Dedifferentiated amniotic fluid mesenchymal stem cell (primary cell): ENCODE measurements around the gene PLEKHA6.

Experiments
- DNase-seq: peaks from one replicate; pipeline ENCODE4 v3.0.0-alpha.2; 2016; ENCODE audit errors: extremely low spot score

Gene PLEKHA6

GRCh38 chr1:204192046-204192445 is 167.7 kb downstream of the PLEKHA6 start:
- DNase-seq, result no peak

DNA sequence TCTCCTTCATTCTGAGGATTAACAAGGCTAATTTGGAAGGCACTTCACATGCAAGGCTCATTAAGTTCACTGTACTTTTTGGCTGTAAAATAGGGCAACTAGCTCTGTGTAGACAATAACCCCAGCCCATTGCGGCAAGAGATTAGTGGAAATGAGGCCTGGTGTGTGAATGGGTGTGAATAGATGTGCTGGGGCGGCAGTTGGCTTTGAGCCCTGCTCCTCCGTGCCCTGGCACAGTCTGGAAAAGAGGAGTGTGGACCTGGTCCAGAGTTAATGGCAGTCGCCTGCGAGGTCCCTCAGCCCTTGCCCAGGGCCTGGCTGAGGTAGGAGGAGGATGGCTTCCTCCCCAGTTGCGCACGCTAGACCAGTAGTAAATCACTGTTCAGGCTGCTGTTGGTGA is 168.3 kb downstream of the PLEKHA6 start:
- DNase-seq, result no peak

DNA sequence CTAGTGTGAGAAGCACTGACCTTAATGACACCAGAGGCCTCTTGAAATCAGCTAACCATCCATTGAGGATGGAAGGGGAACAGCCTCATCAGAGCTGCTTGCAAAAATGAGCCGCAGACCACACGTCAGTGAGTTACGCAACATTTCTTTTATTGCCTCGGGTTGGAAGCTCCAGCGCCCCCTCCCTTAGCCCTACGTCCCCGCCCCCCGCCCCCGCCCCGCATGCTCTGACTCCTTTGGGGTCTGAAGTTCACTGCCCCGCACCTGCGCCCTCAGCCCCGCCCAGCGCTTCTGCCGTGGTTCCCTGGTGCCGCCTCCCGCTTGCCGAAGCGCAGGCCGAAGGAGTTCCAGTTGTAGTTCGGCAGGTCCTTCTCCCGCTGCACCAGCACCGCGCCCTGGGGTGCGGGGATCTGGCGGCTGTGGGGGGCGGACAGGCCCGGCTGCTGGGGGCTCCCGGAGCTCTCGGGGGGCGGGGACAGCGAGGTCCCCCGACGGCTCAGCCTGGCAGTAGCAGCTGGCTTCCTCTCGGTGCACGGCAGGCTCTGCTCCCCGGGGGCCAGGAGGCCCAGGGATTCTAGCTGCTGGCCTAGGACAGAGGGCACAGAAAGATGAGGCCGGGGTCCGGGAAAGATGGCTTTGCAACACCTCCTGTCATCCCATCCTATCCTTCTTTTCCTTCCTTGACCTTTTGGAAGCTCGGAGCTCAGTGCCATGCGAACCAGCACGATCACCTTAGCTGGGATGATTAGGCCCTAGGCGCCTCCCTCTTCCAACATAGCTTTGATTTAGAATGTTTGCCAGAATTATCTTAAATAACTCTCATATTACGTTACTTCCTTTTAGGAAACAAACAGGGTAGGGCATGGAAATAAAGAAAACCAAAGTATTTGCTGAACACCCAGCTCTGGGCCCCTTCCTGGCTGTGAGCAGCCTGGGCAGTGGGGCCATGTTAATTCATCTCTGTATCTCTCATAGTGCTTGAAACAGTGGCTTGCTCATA is 169.2 kb downstream of the PLEKHA6 start:
- DNase-seq, result no peak

GRCh38 chr1:204188959-204189639 is 170.6 kb downstream of the PLEKHA6 start:
- DNase-seq, result no peak

- no peak for DNase-seq
Measured at GRCh38 chr1:204186597-204186996, 173.1 kb downstream of the PLEKHA6 start.

DNA sequence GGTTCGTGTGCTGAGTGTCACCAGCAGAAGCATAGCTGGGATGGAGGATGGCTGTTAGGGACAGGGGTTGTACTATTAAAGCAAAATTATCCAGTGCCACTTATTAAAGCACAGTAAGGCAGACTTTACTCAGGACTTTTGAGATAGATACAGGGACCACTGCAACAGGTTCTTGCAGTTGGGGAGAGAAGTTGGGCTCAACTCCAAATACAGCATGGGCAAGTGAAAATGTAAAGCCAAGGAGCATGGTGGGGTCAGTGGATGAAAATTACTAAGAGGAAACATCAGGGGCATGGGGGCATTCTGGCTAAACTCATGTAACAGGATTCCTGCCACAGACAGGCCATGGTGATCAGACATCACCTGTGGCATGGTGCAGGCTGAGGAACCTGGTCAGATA is 178.6 kb downstream of the PLEKHA6 start:
- DNase-seq, result no peak

GRCh38 chr1:204180133-204180532 is 179.6 kb downstream of the PLEKHA6 start:
- DNase-seq, result no peak

- DNase-seq, result no peak
Measured at GRCh38 chr1:204178487-204179281, 181.0 kb downstream of the PLEKHA6 start.

DNA sequence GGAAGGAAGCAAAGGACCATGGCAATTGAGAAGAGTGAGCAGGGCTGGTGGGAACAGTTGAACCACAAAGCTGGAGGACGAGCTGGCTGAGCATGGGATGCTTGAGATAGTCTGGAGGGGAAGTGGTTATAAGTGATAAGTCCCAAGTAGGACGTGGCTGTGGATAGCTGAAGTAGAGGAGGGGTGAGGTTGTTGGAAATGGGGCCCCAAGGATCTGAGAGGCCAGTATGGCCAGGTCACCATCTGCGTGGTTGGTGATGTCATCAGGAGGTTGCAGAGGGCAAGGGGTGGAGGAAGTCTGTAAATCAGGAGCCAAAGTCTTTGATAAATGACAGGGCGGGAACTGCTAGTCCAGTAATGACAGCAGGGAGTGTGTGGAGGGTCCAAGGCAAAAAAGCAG is 182.6 kb downstream of the PLEKHA6 start:
- no peak for DNase-seq

- no peak for DNase-seq
Measured at GRCh38 chr1:204176049-204176448, 183.7 kb downstream of the PLEKHA6 start.

- DNase-seq, result no peak
Measured at GRCh38 chr1:204174958-204175357, 184.8 kb downstream of the PLEKHA6 start.

GRCh38 chr1:204172404-204173029 is 187.2 kb downstream of the PLEKHA6 start:
- DNase-seq, result no peak

GRCh38 chr1:204171751-204172178 is 188.0 kb downstream of the PLEKHA6 start:
- no peak for DNase-seq

DNA sequence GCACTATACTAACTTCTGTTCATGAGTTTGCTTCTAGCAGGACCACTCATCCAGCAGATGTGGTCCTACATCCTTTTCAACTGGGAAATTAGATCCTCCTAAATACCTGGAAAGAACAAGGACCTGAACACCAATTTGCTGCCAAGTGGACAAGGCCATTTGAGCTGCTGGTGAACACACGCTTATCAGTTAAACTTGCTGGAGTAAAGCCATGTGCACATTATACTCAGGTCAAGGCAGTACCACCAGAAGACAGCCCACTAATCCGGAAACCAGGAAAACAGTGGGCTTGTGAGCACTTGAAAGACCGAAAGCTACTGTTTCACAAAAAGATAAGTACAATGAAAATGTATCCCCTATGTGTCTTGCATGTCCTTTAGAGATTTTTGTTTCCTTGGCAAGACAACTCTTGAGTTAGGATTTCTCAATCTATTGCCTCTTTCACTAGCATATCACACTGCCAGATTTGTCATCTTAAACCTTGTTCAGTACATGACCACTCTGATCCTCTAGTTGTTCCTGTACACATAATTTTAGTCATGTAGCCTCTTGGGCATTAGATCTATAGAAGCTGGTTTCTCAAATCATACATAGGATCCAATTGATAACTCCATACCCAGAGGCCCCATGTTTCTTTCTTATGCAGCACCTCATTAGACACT is 189.1 kb downstream of the PLEKHA6 start:
- no peak for DNase-seq

- DNase-seq, result no peak
Measured at GRCh38 chr1:204169858-204170257, 189.9 kb downstream of the PLEKHA6 start.
